GM19328 (cell line): ENCODE measurements around the gene PTH1R.

Experiments used
- ATAC-seq: cut with Tn5 transposase; IDR thresholded peaks from one replicate; pipeline ENCODE4 v1.9.1; 2021; ENCODE audit warnings: mild to moderate bottlenecking, moderate library complexity; ENCODE audit not compliant: unreplicated experiment

The PTH1R gene

DNA sequence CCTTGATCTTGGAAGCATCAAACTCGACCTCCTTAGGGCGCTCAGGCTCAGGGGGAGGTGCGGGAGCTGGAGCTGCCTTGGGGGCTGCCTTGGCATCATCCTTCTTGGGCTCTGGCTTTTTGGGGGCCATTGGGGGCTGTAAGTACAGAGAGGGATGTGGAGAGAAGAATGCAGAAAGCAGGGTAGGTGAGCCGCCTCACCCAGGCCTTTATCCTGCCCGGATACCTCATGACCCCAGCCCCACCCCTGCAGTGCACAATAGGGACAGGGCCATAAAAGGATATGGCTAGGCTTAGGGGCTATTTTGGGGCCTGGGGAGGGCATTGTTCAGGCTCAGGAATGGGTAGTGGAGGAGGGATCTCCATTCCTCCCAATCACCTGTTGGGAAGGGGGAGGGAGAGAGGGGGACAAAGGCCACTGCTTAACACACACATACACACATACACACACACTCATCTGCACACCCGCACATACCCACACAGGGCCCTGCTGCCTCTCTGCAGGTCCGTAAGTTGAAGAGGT, 14.2 kb upstream of the PTH1R start, which contains the start of gene MYL3:
Gene MYL3, minus strand, starts transcription at position 184 of the 522 bp plus-strand sequence. Its CDS starts 54 bp downstream, at position 130.
- ATAC-seq, result no peak

DNA sequence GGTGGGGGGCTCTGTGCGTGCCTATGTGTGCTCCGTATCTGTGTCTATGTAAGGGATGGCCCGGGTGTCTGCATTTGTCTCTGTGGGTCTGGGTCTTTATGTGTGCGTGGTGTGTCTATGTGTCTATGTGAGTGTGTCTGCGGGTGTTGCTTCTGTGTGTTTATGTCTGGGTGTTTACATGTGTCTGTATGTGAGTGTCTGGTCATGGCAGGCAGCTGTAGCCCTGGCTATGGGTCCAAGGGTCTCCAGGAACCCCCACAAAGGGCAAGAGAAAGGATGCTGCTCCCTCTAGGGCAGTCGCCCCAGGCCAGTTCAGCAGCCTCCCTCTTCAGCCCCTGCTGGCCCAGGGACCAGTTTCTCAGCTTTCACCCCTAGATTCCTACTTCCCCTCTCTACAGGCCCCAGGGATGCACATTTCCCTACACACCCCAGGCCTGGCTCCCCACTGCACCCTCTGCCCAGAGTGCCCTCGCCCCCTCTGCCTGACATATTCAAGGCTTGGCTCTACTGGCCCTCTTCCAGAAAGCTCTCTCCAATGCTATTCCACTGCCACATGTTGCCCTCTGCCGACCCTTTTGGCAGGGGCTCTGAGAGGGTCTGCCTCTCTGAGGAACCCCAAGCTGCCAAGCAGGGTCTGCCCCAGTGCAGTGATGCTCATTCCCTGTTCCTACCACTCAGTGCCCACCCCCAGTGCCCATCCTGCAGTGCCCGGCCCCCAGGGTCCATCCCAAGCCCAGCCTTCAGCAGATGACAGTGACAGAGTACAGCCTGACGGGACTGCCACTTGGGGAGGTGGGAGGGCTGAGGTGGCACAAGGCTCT, 13.2 kb upstream of the PTH1R start:
- no peak for ATAC-seq

DNA sequence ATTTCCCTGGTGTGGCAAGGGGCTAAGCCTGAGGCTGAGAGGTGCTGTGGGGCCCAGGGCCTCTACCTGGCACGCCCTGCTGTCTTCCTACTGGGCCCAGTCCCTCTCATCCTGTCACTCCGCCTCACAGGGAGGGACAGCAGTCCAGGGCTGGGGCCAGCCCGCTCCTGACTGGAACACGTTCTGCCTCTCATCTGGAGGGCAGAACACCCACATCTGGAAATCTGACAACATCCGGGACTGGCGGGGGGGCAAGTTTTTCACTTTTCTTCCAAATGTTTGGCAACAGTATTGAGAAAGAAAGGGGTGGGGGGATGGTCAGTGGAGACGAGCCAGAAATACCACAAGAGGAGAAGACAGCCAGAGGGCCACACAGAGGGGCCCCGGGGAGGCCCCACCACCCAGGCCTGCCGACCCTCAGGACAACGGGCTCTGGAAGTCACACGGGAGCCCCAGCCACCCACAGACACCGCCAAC, 12.5 kb upstream of the PTH1R start:
- no peak for ATAC-seq

DNA sequence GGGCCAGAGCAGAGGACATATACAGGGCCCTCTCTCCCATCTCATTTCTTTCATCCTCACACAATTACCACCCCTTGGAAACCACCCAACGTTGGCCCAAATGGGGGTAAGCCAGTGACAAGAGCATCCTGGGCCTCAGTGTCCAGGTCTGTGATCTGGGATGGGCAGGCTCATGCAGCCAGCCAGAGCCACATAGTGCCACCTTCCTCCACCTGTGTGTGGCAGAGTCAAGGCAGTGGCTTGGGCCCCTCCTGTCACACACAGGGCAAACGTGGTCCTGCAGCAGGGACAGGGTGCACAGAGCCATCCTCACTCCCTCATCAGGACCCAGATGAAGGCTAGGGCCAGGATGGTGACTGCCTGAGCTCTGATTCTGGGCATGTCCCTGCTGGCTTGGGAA, 12.0 kb upstream of the PTH1R start:
- ATAC-seq, result no peak

DNA sequence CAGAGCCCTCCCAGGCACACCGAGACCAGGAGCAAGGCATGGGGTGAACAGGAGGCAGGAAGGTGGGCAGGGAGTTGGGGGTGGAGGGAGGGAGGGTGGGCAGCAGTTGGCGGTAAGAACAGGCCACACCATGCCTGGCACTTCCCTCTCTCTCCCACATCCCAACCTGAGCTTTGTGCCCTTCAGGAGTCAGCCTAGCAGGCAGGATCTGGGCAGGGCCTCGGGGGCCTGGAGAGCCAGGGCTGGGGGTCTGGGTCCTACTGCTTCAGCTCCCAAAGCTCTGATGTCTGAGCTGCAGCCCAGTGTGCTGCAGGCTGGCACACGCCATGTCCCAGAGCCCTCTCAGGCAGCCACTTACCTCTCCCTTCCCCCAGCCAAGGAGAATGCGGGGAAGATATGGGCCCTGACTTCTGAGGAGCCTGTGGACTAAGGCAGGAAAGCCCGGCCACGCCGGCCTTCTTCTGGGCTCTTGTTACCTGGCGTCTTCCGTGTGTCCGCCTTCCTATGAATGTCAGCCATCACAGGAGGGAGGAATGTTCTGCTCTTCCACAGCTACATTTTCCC, 11.4 kb upstream of the PTH1R start:
- no peak for ATAC-seq

DNA sequence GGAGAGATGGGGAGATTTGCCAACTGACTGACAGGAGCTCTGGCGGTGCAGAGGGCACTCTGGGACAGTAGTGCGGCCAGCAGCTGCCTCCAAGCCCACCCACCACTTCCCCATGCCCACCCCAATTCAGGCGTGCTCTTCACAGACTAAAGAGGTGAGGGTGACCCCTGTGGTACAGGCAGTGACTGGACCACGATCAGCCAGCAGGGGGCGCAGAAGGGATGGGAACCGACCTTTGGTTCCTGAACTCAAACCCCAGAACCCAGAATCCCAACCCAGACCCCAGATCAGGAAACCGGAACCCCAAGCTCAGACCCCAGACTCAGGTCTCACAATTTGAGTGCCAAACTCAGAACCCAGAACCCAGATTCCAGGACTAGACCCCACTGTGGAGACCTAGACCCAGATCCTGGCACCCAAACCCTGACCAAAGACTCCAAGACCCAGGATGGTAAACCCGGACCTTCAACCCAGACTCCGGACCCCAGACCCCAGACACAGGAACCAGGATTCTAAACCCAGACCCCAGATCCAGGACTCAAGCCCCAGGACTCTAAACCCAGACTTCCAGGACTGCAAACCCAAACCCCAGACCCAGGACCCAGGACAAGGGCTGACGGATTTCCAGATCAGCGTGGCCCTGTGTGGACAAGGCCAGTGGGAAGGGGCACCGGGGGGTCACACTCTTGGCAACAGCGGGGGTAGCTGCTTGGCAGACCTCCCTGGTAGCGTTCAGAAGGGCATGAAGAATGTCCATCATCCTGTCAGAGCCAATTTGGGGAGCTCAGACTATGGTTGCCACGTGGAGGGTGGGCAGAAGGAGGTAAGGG, 10.6 kb upstream of the PTH1R start:
- ATAC-seq, result no peak

DNA sequence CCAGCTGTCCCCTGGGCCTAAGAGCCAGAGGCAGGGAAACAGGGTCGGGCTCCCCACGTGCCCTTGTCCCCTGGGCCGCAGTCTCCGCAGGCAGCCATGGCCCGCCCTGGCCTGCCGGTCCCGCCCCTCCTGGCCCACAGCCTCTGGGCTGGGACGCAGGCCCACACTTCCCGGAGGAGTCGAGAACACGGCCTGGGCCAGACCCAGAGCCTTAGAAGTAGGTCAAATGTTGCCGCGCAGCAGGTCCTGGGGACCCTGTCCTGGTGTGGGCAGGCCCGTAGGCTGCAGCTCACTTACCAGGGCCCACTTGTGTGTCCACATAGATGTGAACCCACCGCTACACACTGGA, 10.0 kb upstream of the PTH1R start:
- ATAC-seq, result no peak

DNA sequence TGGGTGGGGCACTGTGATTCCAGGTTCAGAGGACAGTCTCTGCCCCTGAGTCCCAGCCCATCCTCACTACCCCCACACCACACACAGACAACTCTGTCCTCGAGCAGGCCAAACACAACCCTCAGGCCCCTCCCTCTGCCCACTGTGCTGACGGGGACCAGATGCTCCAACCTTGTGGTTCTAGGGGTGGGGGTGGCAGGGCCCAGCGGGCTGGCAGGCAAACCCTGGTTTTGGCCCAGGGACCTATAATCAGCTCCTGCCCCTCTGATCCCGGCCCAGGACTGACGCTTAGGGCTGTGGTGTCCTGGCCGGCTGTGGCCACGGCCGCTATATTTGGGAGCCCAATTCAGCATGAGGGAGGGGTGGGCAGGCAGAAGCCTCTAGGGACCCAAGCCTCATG, 9.2 kb upstream of the PTH1R start:
- ATAC-seq, result no peak

DNA sequence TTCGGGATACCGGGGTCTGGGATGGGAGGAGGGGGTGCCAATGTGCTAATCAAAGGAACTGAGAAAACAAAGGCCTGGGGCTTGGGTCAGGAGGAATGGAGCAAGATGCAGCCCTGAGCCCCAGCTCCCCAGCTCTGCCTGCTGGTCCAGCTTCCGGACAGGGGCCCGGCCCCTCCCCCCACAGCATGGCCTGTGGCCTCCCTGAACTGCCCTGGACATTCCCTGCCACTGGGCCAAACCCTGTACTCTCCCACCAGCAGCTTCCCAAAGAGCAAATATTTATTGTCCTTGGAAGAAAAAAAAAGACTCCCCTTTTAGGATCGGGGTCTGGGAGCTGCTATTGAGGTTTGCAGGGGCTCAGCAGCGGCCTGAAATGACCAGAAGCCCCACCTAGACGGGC, 8.6 kb upstream of the PTH1R start:
- no peak for ATAC-seq

DNA sequence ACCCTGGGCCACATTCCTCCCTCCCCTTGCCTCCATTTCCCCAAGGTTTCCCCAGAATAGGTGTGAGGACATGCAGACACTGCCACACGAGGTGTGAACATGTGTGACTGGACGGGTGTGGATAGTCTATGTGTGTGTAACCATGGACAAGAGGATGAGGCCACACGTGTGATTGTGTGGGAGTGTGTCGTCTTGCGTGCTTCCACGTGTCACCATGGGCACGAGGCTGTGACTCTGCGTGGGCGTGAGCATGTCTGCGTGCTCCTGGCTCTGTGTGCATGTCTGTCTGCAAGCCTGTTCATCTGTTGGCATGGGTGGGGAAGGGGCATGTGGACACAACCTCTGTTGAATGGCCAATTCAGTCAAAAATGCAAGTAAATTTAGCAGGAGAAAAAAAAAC, 8.1 kb upstream of the PTH1R start:
- no peak for ATAC-seq

DNA sequence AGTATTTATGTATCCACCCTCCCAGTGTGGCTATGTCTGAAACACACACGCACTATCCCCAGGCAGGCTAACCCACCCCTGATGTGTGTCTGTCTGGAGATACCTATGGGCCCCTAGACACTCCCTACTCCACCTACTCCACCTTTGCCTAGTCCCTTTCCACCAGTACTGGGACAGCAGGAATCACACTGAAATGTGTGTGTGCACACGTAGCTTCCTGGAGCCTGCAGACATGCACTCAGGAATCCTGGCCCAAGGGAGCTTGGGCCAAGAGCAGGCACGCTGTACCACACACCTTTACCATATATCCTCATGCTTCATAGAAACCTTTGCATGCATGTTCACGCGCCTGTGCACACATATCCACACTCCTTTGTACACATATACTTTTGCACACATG, 6.9 kb upstream of the PTH1R start:
- ATAC-seq, result no peak

DNA sequence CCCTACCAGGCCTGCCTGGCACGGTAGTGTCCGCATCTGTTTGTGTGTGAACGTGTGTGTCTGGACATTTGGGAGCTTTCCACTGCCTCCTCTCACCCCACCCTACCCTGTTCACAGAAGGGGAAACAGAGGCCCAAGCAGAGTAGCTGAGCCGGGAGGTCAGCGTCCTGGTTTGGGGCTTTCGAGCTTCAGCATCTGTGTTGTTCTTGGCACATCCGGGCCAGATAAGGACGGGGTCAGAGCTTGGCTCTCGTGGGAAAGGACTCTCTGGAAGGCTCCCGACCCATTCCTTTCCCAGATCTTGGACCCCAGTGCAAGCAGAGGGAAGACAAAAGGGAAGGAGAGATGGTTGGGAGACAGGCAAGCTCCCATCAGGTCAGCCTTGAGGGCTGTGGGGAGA, 6.3 kb upstream of the PTH1R start:
- no peak for ATAC-seq

DNA sequence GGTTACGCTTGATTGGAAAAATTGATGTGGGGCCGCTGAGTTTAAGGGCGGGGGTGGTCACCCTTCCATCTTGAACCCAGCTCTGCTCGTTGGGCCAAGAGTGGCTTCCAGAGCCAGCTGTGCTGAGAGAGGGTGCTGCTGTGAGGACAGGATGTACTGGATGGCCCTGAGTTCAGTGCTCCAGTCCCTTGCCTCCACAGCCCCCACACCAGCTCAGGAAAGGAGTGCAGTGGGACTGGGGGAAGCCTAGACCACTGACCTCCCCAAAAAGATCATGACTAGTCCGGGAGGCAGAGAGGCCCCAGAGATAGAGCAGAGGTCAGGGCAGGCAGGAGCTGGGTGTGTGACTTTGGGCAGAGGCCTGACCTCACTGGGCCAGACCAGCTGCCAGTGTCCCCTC, 4.0 kb upstream of the PTH1R start:
- ATAC-seq, result no peak

DNA sequence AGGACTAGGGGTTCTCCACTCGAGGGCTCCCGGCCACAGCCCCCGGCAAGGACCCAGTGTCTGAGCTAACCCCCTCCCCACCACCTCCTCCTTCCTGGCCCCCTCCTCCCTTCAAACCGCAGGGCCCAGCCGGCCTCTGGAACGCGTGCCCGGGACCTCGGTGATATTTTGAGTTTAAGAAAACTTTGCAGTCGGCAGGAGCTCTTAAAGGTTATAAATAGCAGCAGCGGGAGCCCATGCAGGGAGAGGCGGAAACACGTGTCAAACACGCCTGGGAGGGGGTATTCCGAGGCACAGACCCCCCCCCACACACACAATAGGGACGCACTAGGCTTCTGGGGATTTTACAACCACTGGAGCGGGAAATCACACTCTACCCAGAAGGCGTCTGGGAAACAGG, 3.1 kb upstream of the PTH1R start:
- no peak for ATAC-seq

DNA sequence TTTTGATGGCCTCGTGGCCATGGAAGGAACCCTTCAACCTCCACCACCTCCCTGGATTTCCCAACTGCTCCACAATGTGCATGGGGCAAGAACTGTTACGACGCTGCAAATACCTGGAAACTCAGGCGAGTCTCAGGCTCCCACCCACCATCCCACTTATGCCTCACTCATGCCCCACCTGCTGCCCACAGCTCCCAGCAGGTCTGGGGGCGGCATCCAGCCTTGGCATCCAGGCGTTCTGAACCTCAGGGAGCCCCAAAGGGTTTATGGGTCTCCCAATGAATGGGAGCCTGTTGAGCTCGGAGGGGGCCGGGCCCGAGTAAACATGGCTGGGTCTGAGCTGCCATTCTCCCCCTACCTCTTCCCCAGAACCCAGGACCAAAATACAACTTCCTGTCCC, 2.0 kb upstream of the PTH1R start:
- ATAC-seq, result no peak

DNA sequence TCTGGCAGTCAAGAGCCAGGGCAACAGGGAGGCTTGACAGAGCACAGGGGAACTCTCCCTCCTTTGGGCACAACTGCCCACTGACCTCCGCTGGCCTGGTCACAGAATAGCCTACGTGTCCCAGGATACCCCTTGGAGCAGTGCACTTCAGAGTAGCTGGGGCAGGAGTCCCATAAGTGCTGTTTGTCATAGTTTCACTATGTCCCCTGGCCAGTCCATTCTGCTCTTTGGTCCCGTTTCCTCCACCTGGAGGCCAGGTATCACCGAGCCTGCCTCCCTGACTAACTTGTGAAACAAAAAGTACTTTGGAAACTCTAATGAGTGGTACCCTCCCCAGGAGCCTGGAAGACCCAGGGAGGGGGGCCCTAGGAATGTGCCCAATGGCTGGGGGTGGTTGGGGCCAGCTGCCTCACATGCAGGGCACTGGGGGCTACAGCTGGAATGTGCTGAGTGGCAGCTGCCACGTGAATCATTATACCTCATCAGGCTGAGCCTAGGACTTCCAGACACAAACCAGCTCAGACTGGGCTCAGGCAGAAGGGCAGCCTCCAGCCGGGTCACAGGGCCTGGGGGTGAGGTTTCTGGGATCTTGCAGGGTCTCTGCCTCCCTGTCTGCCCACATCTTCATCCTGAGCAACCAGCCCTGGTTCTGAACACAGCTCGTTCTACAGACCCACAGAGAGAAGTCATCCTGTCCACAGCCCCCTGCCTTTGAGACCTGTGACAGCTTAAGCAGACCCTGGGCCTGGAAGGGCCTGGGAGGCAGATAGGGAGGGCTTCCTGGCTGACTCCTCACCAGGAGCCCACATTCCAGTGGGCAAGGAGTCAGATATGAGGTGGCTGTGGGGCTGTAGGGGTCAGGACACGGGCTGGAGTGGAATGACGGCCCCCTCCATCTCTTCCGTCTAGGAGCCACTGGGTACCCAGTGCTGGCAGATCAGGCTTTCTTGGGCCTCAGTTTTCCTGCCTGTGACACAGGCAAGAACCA, 914 bp upstream of the PTH1R start:
- no peak for ATAC-seq

DNA sequence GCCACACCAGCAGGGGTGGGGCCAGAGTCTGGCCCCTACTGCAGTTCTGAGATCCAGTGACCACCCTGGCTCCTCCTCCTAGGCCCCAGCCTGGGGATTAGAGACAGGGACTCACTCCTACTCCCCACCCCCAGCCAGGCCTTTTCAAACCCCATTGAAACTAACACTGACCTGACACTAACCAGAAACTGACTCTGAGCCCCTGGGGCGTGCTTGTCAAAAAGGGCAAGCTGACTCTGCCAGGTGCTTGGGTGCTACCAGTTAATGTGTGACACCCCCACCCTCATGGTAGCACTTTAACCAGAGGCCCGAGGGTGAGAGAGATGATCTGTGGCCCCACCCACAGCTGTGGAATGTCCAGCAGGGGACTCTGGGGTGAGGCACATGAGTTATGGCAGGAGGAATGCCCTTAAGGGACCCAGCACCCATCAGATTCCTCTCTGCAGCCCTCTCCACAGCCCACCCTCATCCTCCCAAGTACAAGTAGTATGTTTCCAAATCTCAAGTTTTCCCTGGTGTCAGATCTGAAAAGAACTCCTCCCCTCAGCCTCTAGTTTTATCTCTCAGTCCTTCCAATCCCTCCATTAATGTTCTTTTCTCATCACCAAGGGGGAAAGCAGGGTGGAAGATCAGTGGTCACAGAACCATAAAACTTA, 1.4 kb downstream of the PTH1R start:
- ATAC-seq, result no peak

DNA sequence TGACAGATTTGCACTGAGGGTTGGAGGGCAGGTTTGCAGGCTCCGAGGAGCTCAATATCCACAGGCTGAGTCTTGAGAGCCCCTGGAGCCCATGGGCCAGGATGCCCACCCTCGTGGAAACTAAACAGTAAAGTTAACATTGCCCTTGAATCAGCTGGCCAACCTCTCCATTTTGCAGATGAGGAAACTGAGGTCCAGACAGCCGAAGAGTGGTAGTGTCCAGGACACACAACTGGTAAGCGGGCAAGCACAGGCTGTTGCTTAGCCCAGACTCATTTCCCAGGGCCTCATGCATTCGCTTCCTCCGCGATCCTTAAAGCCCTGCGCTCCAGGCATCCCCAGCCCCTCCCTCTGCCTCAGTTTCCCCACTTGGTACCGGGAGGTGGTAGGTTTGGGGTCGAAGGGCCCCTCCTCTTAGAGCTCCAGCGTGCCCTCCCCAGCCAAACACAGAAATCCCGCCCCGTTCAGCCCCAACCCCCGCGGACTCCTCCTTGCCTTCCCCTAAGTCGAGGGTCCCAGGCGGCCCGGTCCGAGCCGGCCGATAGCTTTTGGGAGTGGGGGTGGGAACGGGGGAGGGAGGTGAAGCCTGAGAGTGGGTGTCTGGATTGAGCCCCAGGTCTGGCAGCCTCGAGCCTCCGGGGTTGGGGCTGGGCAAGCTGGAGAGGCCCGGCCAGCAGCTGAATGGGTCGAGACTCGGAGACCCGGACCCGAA, 3.5 kb downstream of the PTH1R start:
- ATAC-seq, result no peak
